ENCODE data around the gene CCDC182.

Gene CCDC182

DNA sequence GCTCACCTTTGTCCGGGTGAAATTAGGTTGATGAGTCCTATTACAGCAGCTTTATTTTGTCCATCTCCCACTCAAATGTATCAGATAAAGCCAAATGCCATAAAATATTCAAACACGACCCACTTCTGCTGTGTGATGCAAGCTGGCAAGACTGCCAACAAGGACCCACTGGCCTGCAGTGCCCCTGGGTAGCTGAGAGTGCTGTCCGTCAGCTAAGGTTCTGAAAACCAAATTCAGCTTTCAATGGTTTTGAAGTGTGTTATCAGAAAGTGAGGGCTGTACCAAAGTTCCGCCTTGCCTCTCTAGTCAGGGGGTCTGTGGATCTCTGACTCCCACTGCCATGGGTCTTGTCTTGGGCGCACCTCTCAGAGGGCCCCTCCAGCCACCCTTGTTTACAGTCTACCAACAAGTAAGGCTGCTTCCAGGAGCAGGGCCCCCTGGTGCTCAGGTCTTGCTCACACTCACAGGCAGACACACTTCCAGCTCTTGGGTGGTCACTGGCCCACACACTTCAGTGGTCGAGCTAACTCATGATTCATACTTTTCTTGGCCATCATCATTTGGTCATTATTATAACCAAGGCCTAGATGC is 10.5 kb upstream of the CCDC182 start:
- DNase-seq = no peak

DNA sequence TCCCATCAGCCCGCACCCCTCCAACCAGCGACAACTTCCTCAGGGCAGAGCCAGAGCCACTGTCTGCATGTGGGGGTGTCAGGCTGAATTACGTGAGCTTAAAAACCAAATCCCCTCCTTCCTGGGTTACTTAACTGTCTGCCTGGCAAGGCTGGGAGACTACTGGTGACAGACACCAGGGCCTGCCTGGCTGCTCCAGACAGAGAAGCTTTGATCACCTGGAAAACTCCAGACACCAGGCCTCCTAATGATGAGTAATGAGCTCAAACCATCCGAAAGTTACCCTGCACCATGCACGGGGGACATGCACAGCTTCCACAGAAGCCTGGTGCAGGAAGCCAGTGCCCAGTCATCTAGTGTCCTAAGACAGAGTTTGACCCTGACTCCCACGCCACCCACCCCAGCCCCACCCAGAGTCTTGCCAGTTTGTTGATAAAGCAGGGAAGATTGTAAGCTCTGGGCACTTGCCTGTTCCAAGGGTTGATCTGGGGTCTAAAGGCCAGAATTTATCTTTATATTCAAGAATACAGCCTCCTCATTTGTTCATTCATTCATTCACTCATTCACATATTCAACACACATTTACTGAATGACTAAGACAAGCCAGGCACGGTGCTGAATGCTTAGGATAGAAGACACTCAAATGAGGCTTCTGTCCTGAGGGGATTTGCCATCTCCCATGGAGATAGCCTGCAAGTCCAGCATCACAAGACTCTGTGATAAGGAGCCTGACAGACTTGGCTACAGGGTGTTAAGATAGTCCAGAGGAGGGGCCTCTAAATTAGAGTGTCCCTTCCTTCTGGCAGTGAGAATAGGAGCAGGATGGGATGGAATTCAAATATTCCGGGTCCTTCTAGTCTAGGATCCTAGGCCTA is 7.2 kb upstream of the CCDC182 start:
- no peak for DNase-seq

DNA sequence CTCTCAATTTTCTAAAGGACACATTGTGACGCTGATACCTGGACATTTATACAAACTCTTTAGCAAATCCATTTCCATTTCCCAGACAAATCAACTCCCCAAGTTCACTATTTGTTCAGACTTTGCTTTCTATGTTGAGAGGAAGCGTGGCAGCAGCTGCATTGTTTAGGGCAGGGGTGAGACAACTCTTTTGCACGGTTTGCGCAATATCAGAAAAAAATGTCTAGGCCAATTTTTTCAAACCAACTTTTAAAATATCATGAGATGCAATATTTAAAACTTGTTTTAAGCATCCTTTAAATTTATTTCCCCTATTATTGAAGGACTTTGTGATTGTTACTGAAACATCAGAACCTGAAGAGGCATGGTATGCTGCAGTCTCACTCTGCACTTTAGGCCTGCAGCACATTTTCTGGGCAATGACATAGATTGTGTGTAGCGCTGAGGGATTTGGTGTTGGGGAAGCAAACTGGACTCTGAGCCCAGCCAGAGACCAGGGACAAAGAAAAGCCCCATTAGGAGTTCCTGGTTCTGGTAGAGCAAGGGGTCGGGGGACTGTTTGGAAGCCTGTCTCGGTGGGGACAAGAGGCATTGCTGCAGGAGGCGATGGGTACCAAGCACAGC is 6.4 kb upstream of the CCDC182 start:
- no peak for DNase-seq

DNA sequence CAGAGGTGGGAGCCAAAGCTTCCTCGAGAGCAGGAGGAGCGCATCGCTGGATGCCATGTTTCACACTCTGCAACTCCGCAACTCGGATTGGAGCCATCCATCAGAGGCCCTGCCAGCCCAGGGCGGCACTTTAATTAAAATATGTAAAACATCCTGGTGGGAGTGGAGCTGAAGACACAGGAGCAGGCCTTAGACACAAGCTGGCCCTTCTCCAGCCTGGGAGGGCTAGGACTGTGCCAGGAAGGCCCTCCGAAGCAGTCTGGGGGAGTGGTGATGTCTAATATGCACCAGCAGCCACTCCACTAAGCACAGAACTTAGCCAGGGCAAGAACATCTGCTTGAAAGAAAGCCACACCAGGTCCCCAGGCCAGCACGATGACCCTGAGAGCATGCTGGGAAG is 5.8 kb upstream of the CCDC182 start:
- no peak for DNase-seq

DNA sequence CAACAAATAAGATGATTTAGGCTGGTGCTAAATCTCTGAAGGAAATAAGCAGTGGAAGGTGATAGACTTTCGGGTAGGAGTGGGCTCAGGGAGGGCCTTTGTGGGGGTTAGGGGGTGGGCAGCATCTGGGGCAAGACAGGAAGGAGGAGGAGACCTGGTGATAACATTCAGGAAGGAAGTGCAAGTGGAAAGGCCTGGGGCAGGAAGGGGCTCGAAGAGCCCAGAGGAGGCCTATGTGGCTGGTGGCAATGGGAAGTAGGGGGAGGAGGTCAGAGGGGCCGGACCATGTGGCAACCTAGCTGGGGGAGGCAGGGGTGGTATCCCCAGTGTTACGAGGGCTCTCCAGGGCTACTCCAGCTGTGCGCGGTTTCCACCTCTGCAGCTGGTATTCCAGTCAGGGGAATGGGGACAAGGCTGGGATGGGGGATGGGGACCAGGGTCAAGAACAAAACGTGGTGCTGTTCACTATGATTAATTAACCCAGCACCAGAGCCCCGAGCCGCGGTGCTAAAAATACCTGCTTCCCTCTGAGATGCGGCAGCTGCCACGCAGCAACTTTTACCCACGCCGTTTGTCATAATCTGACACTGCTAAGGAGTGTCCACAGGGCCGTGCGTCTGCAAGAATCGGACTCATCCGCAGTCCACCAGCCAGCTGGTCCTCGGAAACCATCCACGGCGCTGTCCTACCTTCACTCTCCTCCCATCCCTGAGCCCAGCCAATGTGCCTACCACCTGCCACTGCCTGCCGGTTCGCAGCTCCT is 5.2 kb upstream of the CCDC182 start:
- DNase-seq = no peak

DNA sequence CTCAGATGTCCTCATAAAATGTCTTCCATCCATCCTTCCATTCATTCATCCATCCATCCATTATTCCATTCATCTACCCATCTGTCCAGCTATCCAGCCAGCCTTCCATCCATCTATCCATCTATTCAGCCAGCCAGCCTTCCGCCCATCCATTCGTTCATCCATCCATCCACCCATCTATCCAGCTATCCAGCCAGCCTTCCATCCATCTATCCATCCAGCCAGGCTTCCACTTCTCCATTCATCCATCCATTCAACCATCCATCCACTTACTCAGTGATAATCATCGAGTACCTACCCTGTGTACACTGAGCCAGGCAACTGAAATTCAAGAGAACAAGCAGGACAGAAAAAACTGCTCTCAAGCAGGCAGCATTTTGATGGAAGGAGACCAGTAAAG is 4.6 kb upstream of the CCDC182 start:
- no peak for DNase-seq

DNA sequence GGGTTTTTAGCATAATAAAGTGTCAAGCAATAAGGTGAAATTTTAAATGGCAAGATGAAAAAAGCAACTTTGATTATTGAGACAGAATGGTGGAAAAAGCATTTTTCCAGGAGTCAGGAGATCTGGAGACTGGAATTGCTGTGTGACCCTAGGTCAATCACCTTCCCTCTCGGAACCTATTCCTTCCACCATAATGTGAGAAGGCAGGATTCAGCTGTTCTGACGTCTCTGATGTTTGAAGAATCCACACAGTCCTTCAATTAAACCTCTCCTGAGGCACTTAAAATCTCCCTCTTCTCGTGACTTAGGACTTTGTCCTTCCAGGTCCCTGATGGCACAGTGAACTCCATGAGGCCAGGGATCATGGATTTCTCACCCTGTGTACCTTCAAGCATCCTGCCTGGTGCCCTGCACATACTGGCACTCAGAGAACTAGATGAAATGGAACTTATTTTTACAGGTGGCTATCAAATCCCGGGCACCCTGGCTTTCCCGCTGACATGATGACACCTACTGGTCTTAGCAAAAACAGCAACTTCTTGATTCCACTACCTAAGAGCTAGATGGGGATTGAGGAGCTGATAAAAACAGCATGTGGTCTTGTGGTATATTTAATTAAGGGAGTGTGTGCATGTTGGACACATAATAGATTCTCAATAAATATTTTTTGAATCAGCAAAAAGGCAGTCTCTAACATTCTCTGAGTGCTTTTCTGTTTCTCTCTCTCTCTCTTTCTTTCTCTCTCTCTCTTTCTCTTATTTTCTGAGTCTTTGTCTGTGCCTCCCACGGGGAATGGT is 2.3 kb upstream of the CCDC182 start:
- no peak for DNase-seq

DNA sequence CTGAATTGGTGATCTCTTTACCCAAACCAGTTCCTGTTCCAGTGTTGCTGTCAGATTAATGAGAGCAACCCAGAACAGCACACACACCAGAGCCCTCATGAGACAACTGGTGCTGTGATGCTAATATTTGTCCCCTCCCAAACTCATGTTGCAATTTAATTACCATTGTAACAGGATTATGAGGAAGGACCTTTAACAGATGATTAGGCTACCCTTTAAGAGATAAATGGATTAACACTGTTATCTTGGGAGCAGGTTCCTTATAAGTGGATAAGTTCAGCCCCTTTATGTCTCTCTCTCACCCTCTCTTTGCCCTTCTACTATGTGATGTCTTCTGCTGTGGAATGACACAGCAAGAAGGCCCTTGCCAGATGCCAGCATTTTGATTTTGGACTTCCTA is 1.1 kb upstream of the CCDC182 start:
- no peak for DNase-seq

DNA sequence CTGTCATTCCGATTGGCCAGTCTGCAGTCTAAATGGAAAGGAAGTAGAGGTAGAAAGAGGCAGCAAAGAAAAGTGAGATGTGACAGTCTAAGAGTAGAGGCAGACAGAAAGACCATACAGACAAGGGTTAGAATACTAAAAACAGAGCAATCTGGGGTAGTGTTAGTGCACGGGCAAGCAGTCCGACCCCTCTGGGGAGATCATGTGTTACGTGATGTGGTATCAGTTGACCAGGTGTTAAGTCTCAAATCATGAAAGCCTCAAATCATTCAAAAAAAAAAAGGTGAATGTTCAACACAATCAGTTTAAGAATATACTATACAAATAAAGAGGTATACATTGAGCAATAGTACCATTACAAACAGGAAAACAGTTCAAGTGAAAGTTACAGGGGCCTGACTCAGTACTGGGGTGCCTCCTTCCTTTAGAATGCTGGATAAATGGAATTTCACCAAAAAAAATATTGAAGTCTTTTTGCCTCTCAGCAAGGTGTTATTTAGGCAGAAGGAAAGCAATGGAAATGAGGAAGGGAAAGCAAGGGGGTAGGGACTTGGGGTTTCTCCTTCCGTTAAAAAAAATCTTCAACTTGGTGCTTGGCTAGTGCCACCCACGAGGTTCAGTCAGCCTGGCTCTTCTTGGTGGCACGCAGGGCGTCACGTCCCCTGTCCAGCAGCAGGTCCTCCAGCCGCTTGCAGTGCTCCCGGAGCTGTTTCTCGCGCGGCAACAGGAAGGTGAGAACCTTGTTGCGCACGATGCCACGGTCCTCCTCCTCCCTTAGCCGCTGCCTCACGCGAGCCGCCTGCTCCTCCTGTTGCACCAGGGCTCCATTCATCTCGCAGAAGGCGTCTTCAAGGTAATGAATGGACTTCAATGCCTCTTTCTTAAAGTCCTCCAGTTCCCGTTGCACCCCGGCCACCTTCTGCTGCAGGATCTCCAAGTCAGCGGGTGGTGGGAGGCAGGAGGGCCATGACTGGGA is 616 bp downstream of the CCDC182 start:
- DNase-seq = no peak

DNA sequence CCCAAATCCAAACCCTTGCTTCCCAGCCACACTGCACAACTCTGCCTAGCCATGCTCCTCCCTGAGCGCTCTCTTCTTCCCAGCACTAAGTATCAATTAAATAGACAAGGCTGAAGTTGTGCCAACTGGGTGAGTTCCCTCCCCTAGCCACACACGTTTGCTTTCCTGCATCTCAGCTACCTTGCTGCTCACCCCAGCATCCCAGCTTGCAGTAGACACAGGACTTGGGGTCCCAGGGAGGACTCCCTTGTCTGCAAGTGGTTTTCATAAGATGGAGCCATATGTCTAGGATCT is 4.9 kb downstream of the CCDC182 start:
- DNase-seq = no peak

DNA sequence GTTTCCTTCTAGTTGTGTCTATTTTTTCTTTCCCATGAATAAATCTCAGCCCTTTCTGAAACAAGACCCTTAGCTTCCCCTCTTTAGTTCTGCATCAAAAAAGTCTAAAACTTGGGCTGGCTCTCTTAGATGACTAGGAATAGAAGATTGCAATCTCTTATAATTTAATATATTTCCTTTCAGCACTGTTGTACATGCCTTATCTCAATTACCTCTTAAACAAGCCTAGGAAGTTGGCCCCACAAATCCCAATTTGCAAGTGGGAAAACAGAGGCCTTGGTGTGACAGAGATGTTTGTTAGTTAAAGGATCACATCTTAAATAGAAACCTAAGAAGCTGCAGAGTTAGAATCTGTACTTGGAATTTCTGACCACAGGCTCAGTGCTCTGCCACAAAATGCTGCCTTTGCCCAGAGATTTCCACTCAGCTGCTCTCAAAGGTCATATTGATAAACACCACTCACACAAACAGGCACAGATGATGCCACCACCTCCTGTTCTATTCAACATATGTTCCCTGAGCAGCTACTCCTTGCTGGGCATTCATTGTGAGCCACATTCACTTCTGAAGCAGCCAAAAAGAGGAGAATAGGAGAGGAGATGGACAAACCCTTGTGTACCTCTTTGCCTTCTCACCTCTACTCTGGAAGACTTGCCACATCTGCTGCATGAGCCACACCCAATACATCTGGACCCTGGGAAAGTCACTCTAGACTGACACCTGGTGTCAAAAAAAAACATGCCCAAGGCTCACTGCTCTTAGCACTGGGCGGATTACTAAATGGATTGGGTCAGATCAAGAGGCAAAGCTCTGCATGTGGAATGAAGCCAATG is 5.5 kb downstream of the CCDC182 start:
- no peak for DNase-seq

DNA sequence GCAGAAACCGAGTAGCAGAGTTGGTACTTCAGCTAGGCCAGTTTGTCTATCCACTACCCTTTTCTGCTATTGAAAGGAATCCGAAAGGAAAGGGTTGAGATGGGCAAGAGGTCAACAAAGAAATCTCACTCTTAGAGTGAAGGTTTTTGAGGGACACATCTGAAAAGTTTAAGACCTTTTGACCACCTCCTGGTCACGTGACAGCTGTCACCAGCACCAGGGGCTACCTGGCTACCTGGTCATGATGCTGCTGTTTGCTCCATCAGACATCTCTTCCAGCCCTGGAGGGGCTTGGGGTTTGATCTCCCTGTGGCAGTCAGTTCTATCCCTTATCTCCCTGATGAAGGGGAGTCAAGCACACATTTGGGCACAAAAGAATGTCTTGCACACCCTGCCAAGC is 7.6 kb downstream of the CCDC182 start:
- no peak for DNase-seq

DNA sequence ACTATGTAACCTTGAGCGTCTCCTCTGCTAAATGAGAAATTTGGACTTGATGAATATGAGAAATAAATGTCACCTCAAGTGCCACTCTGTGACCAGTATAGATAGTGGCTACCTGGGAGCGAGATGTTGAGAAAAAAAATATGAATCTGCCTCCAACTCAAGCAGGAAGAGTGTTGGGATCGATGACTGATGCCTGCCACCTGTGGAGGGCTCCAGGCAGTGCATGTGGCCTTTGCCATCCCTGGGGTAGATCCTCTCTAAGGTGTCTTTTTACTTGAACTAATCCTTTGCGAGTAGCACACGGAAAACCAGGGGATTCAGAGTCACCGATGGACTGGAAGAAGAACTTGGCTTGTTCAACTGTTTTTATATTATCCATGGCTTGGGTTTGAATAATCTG is 9.4 kb downstream of the CCDC182 start:
- DNase-seq = no peak

DNA sequence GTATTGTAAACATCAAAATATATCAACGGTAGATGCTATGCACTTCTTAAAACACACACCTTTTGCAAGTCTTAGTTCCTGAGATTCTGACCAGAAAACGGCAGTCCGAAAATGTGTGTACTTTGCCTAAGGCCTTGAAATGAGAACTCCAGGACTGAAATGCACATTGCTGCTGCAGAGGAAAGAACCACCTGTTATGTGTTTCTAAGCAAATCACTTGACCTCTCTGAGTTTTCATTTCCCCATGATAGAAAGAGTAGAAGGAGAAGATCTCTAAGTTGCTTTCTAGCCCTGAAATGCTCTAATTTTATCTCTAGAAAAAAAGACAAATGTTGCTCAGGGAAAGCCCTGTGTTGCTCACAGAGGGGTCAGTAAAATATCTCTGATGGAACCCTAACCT is 9.9 kb downstream of the CCDC182 start:
- no peak for DNase-seq

DNA sequence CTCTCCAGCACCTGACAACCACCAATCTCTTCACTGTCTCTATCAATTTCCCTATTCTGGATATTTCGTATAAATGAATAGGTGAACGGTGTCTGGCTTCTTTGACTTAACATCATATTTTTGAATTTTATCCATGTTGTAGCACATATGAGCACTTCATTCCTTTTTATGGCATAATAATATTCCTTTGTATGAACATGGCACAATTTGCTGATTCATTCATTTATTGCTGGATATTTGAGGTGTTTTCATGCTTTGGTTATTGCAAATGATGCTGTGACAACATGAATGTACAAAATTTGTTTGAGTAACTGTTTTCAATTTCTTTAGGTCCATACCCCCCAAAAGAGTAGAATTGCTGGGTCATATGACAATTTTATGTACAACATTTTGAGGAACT is 12.0 kb downstream of the CCDC182 start:
- DNase-seq = no peak

DNA sequence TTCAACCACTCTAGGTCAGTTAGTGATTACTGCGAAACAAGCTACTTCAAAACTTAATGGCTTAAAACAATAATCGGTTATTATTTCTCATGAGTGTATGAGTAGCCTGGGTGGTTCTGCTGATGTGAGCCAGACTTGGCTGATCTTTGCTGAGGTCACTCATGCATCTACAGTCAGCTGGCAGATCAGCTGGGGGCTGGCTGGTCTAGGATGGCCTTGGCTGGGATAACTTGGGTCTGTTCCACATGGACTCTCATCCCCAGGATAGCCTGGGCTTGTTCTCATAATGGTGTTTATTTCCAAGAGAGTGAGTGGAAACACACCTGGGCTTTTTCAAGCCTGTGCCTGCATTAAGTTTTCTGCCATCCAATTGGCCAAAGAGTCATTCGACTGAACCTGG is 13.0 kb downstream of the CCDC182 start:
- no peak for DNase-seq

DNA sequence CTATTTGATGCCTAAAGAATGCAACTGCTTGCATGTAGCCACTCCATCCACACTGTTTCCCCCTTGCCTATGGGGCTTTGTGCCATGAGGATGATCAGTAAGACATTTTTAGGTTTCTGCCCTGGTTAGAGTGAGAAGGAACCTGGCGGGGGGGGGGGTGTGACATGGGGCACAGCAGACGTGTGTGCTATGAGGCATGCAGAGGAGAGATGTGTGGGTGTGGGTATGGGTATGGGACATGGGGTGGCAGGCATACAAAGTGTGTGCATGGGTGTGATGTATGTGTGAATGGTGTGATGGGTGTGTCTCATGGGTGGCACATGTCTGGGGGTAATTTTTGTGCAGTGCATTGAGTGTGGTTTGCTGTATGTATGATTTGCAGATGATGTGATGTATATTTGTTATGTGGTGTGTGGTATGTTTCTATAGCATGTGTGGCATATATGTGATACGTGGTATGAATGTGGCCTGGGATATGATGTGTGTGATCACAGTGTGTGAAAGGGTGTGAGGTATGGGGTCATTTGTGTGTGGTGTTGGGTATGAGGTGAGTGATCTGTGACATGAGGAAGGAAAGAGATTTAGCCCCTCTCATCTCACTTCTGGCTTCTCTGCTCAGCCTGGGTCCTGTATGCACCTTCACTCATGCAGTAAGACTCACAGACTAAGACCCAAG is 14.9 kb downstream of the CCDC182 start:
- no peak for DNase-seq

DNA sequence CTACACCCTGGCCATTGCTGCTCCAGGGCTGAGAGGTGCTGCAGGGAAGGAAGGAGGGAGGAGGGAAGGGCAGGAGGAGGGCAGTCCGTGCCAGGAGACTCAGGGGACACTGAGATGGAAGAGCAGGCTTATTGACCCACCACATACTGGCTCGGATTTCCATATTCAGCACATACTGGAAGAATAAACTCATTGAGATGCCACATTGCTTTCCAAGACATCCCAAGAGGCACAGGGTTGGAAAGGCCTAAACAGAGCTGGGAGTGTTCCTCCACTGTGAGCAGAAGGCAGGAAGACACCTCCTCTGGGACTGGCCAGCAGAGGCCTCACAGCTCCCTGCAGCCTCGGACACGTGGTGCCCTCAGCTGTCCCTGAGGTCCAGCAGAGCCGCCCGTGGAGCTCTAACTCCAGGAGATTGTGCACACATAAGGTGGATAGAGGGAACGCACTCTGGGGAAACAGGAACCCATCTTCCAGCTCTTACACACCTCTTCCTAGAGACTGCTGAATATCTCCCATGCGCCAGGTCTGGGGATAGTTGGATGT is 17.4 kb downstream of the CCDC182 start:
- no peak for DNase-seq

DNA sequence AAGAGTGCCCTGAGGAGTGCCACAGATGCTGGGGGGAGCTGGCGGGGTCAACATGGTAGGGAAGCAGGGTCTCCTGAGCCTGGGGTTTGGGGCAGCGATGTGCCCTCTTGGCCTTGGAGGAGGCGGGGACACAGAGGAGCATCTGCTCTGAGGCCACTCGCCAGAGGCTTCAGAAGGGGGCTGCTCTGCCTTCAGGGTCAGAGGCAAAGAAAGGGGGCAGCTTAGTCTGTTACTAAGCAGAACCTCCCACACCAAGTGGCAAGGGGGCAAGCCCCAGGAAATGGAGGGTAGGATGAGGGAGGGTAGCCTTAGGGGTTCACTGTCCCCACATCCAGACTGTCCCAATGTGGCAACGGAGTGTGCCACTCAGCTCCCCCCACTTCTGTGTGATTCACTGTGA is 18.3 kb downstream of the CCDC182 start:
- no peak for DNase-seq

Data from activated CD8-positive, alpha-beta memory T cell treated with anti-CD3 and anti-CD28 coated beads, Interleukin-2, amount 50 U/mL, for 48 hours (primary cell).